ENCODE measurements around the gene C4orf33.
"Not testable (repeated sequence)": the region's sequence is repeated elsewhere in the genome, so short reads cannot be mapped to it uniquely, and the experiment has no call there.

C4orf33 gene

DNA sequence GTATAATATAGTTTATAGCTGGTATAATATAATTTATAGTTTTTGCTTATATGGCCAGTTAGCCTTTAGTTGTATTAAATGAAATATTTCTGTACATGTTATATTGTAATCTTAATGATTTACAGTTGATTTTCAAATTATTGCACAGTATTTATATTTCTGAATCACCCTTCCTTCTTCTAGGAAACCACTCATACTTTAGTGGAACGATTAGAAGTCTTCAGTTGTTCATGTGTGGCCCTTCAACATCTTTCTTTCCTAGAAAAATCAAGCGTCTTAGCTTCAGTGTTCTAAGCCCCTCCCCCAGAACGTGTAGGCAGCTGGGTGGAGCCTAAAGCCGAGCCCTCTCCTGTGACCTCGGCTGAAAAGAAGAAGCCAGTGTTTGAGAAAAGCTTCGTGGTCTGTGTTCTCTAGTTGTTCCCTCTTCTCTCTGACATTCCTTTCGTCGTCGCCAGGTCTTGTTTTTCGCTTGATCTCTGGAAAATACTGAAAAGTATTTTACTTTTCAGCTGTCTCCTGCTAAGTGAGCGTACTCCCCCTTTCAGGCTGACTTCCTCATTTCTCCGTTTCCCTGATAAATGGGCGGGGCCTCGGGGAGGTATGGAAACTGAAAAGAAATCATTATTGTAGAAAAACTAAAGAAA is at the start of gene C4orf33:
C4orf33 (plus strand) TSS at position 342 of the 644 bp plus-strand sequence. CDS start 6,459 bp downstream, outside the sequence.
- peak; percentile 80 for DNase-seq

DNA sequence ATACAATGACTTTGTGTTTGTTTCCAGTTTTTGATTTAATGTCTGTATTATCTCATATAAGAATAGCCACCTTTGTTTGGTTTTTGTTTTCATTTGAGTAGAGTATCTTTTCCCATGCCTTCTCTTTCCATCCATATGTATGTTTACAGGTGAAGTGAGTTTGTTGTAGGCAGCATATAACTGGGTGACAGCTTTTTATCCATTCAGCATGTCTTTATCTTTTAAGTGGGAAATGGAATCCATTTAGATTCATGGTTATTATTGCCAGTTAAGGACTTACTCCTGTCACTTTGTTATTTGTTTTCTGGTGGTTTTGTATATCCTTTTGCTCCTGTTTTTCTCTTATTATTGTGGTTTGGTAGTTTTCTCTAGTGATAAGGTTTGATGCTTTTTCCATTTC is 36.9 kb upstream of the C4orf33 start:
- no peak for DNase-seq

DNA sequence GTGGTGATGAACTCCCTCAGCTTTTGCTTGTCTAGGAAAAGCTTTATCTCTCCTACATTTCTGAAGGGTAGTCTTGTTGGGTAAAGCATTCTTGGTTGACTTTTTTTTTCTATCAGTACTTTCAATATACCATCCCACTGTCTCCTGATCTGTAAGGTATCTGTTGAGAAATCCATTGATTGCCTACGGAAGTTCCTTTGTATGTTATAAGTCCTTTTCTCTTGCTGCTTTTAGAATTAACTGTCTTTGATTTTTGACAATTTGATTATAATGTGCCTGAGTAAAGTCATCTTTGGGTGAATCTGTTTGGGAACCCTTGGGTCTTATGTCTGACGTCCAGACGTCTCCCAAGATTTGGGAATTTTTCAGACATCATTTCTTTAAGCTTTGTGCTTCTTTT is 33.4 kb upstream of the C4orf33 start:
- DNase-seq, result no peak

GRCh38 chr4:129063640-129064039 is 32.3 kb upstream of the C4orf33 start:
- no peak for DNase-seq

GRCh38 chr4:129064717-129065116 is 31.2 kb upstream of the C4orf33 start:
- no peak for DNase-seq

GRCh38 chr4:129069537-129069936 is 26.4 kb upstream of the C4orf33 start:
- not testable (repeated sequence) for DNase-seq

DNA sequence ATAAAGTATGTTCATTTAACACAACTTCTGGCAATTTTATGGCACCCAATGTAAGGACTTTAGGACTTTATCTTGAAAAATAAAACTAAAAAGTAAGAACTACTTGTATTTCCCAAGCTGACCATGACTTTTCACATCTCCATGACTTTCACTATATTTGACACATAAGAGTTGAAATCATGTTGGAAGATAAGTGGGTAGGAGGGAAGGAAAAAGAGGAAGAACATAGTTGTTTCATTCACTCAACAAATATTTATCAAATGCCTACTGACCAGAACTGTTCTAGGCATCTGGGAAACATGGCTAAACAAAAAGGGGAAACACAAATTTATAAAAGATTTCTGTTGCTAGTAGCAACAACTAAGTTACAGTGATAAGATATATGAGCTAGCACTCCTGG is 18.6 kb upstream of the C4orf33 start:
- DNase-seq, result no peak

DNA sequence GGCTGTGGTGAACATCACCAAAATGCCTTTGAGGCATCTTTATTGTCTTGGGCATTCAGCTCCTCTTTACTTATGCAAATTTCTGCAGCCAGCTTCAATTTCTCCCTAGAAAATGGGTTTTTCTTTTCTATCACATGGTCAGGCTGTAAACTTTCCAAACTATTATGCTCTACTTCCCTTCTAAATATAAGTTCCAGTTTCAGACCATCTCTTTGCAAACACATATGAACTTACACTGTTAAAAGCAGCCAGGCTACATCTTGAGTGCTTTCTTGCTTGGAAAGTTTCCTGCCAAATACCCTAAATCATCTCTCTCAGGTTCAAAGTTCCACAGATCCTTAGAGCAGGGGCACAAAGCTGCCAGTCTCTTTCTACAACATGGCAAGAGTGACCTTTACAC is 15.8 kb upstream of the C4orf33 start:
- no peak for DNase-seq

DNA sequence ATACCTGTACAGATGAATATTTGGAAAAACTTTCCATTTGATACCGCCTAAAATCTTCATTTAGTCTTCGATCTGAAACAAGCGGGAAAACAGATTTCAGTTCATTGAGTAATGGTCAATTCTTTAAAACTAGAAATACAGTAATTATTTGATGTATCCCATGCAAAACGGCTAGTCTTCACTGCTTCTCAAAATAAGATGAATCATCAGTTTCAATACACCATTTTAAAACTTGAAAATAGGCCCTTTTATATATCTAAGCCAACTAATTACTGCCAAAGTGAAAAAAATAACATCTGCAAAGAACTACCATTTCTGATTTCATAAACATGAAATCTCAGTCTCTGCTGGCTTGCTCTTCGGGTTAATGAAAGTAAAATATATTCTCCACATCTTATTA is 13.7 kb upstream of the C4orf33 start:
- DNase-seq, result no peak

GRCh38 chr4:129085472-129085871 is 10.5 kb upstream of the C4orf33 start:
- DNase-seq, result no peak

DNA sequence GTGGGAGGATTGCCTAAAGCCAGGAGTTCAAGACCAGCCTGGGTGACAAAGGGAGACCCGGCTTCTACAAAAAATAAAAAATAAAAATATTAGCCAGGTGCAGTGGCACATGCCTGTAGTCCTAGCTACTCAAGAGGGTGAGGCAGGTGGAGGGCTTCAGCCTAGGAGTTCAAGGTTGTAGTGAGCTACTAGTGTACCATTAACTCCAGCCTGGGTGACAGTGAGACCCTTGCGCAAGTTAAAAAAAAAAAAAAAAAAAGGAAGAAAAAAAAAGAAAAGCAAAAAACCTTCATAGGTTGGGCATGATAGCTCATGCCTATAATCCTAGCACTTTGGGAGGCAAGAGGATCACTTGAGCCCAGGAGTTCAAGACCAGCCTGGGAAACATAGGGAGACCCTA is 8.4 kb upstream of the C4orf33 start:
- DNase-seq, result no peak

- DNase-seq, result no peak
Measured at GRCh38 chr4:129092631-129093190, 3.2 kb upstream of the C4orf33 start.

- peak; percentile 99 for DNase-seq
Measured at GRCh38 chr4:129093191-129093920, 2.6 kb upstream of the C4orf33 start, which contains the start of gene SCLT1. SCLT1 (minus strand) TSS chr4:129093539; CDS start chr4:129093103, 436 bp downstream.

- DNase-seq, result no peak
Measured at GRCh38 chr4:129094347-129094746, 1.6 kb upstream of the C4orf33 start.

DNA sequence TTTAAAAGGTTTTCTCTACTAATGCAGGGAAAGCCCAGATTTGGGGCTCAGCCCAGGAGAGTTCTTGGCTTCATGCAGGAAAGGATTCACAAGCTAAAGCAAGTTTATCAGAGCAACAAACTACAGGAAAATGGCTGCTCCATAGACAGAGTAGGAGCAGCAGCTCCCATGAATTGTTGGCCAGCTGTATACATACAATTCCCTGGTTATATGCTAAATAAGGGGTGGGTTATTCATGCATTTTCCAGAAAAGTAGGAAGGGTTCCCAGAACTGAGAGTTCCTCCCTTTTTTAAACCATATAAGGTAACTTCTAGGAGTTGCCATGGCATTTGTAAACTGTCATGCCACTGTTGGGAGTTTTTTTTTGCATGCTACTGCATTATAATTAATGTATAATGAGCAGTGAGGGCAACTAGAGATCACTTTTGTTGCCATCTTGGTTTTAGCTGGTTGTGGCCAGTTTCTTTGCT is 2.6 kb downstream of the C4orf33 start:
- DNase-seq, result no peak

- DNase-seq, result no peak
Measured at GRCh38 chr4:129109965-129110824, 14.2 kb downstream of the C4orf33 start.

DNA sequence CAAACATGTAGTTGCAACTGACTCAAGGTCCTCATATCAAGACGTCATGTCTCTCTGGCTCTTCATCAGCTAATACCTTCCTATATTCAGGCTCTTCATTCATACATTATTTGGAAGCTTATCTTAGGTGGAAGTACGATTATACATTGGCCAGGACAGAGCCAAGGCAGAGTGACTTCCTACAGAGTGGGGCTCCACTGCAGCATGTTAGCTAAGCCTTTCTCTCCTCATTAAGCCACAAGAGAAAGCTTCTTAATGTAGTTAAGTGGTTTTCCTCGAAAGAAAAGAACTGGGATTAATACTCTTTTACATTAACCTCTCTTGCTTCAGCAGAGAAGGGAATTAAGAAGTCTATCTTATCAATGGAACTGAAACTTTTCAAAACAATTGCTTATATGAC is 15.0 kb downstream of the C4orf33 start:
- no peak for DNase-seq

GRCh38 chr4:129111919-129112318 is 16.0 kb downstream of the C4orf33 start:
- DNase-seq, result no peak

- DNase-seq, result no peak
Measured at GRCh38 chr4:129113434-129113833, 17.5 kb downstream of the C4orf33 start.

GRCh38 chr4:129113919-129114318 is 18.0 kb downstream of the C4orf33 start:
- no peak for DNase-seq

- DNase-seq, result no peak
Measured at GRCh38 chr4:129117705-129118104, 21.8 kb downstream of the C4orf33 start.

- not testable (repeated sequence) for DNase-seq
Measured at GRCh38 chr4:129126614-129127013, 30.7 kb downstream of the C4orf33 start.

DNA sequence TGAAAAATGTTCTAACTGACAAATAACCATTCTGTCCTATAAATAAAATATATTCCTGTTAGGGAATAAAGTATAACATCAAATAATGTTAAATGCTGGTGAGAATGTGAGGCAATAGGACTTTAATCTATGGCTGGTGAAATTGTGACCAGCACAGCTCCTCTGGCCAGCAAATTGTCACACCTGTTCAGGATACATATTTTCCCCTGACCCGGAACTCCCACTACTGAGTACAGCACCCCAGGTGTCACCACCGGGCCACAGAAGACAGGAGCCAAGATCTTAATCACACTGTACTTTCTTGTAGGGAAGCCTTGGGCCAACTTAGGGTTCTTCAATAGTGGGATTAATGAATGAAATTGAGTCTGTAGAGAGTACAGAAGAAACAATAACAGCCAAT is 33.2 kb downstream of the C4orf33 start:
- no peak for DNase-seq

Measured in stimulated activated CD8-positive, alpha-beta memory T cell treated with anti-CD3 and anti-CD28 coated beads, Interleukin-4, amount 100 ng/mL, for 48 hours (primary cell).